ENCODE data around the gene USP31.
A peak's percentile ranks its signal among the peaks of the same experiment; 100 is the strongest.

Gene USP31, protein sequence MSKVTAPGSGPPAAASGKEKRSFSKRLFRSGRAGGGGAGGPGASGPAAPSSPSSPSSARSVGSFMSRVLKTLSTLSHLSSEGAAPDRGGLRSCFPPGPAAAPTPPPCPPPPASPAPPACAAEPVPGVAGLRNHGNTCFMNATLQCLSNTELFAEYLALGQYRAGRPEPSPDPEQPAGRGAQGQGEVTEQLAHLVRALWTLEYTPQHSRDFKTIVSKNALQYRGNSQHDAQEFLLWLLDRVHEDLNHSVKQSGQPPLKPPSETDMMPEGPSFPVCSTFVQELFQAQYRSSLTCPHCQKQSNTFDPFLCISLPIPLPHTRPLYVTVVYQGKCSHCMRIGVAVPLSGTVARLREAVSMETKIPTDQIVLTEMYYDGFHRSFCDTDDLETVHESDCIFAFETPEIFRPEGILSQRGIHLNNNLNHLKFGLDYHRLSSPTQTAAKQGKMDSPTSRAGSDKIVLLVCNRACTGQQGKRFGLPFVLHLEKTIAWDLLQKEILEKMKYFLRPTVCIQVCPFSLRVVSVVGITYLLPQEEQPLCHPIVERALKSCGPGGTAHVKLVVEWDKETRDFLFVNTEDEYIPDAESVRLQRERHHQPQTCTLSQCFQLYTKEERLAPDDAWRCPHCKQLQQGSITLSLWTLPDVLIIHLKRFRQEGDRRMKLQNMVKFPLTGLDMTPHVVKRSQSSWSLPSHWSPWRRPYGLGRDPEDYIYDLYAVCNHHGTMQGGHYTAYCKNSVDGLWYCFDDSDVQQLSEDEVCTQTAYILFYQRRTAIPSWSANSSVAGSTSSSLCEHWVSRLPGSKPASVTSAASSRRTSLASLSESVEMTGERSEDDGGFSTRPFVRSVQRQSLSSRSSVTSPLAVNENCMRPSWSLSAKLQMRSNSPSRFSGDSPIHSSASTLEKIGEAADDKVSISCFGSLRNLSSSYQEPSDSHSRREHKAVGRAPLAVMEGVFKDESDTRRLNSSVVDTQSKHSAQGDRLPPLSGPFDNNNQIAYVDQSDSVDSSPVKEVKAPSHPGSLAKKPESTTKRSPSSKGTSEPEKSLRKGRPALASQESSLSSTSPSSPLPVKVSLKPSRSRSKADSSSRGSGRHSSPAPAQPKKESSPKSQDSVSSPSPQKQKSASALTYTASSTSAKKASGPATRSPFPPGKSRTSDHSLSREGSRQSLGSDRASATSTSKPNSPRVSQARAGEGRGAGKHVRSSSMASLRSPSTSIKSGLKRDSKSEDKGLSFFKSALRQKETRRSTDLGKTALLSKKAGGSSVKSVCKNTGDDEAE (N-terminal part only)

DNA sequence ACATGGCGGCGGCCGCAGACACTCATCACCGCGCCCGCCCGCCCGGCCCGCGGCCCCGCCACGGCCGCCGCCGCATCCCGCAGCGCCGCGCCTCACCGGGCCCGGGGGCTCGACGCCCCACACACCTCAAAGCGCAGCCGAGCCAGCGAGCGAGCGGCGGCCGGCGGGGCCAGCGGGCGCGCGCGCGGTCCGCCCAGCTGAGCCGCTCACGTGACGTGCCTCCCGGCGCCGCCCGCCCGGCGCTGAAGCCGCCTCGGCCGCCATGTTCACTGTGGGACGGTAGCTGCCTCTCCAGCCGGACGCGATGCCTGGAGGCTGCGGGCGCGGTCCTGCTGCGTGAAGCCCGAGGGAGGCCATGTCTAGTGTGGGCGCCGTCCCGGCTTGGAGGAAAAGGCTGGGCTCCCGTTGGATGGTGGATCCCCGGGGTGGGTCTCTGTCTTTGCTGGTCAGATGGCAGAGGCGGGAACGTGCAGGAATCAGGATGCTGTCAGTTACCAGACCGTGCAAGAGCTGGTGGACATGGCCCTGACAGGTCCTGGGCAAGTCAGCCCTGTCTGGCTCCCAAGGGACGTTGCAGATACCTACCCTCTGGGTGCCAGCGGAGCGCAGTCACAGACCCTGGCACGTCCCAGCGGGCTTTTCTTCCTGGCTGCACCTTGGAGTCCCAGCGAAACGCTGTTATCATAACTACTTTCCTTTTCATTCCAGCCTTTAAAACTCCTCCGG, at the start of gene USP31:
Gene USP31, minus strand, starts transcription at position 186 of the 726 bp plus-strand sequence. Its CDS starts 182 bp downstream, at position 4.
- DNase-seq = peak; percentile 97

DNA sequence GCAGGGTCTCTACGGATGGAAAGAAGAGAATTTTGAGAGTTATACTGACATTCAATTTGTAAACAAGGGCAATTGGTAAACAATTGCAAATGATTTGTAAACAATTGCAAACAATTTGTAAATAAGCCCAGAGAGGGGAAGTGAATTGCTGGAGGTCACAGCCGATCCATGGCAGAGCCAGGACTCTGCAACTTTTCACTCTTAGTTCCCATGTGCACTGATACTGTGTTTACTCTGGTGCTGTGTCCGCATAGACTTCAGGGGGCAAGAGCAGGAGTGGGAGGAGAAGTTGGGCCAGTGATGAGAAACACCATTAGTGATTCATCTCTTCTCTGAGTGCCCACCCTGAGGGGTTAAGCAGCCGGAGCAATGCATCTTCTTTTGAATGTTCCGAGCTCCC, 47.3 kb upstream of the USP31 start:
- no peak for DNase-seq

DNA sequence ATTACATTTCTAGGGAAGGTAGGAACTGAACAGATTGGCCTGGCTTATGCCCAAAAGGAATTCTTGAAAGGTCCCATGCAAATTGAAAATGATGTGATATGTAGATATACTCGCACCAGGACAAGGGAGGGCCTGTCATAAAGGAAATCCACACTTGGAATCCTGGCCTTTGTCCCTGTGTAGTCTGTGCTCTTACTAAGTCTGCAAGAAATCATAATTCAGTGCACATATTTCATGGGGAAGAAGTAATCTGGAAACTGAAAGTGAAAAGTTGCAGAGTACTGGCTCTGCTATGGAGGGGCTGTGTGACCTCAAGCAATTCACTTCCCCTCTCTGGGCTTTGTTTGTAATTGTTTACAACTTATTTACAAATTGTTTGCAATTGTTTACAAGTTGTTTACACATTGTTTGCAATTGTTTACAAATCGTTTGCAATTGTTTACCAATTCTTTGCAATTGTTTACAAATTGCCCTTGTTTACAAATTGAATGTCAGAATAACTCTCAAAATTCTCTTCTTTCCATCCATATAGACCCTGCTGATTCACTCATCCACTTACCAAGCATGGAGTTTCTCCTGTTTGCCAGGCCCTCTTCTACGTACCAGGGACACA, 46.2 kb upstream of the USP31 start:
- DNase-seq = no peak

DNA sequence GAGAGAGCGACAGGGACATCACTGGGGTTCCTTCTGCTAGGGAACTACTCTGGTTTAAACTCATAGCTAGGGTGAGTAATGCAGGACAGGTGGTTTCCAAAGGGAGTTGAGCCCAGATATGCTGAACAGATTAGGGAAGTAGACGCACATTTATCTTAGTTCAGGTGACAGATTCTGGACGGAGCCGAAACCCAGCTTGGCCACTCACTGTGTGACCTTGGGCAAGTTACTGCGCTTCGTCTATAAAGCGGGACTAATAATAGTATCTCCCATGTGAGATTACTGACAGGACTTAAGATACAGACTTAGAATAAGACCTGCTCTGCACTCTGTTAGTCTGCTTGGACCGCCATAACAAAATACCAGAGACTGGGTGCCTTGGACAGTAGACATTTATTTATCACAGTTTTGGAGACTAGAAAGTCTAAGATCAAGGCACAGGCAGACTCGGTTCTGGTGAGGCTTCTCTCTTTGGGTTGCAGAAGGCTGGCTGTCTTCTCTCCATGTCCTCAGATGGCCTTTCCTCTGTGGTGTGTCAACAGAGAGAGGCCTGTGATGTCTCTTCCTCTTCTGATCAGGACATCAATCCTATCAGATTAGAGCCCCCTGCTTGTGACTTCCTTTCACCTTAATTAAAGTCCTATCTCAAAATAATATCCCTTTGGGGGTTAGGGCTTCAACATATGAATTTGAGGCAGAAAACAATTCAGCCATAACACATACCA, 45.4 kb upstream of the USP31 start:
- DNase-seq = no peak

DNA sequence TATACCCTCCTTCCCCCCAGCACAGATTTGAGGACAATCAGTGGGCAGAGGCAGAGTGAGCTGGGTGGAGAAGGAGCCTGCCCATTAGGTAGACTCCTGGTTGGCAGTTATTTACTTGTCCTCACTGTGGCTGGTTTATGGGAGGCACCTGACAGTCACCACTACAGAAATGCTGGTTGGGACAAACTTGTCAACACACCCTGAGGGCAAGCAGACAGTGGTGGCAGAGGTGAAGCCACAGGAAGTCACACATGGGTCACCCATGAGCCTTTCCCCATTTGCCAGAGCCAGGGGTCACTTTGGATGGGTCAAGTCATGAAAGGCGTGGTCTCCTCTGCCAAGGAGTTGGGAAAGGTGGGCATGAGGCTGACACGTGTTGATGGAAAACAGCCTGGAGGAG, 39.7 kb upstream of the USP31 start:
- no peak for DNase-seq

DNA sequence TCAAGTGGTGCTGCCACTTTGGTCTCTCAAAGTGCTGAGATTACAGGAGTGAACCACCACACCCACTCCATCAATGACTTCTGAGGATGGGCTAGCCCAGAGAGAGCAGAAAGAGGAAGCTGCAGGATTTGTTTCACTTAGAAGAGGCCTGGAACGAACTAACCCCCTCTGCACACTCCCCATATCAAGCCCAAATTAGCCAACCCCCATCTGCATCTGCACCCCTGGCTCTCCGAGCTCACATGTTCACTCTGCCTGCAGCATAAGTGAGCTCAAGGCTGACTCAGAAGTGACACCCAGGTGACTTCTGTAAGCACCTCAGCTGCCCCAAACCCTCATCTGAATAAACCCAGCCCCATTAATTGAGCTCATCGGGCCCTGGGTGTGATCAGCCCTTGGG, 38.1 kb upstream of the USP31 start:
- DNase-seq = no peak

DNA sequence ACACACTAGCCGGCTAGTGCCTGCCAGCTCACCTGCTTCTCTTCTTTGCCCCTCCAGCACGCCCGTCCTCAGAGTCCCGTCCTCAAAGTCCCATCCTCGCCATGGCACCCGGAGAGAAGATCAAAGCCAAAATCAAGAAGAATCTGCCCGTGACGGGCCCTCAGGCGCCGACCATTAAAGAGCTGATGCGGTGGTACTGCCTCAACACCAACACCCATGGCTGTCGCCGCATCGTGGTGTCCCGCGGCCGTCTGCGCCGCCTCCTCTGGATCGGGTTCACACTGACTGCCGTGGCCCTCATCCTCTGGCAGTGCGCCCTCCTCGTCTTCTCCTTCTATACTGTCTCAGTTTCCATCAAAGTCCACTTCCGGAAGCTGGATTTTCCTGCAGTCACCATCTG, 36.9 kb upstream of the USP31 start:
- DNase-seq = no peak

DNA sequence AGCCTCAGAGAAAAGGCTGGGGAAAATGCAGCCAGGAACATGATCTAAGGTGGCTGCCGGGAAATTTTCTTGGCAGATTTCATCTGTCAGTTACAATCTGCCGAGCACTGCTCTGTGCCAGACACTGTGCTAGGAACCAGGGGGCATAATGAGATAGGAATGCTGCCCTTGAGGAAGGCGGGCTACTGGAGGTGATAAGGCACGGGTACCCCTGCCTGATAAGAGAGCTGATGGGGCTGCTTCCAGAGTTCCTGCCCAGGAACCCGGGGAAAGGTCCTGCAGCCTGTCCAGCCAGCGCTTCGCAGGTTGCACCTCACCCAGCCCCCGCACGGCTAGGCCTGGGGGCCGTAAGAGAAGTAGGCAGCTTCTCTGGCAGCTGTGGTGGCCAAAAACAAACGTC, 36.4 kb upstream of the USP31 start:
- no peak for DNase-seq

DNA sequence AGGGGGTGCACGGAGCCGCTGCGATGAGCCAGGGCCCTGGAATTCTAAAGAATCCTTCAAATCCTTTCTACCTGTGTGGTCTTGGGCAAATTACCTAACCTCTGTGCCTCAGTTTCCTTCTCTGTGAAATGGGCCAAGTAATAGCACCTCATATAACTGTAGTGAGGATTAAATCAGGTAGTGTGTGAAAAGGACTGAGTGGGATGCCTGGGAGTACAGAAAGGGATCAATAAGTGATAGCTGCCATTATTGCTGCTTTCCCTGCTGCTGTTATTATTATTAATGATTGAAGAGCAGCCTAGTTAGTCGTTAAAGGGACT, 34.3 kb upstream of the USP31 start:
- no peak for DNase-seq

DNA sequence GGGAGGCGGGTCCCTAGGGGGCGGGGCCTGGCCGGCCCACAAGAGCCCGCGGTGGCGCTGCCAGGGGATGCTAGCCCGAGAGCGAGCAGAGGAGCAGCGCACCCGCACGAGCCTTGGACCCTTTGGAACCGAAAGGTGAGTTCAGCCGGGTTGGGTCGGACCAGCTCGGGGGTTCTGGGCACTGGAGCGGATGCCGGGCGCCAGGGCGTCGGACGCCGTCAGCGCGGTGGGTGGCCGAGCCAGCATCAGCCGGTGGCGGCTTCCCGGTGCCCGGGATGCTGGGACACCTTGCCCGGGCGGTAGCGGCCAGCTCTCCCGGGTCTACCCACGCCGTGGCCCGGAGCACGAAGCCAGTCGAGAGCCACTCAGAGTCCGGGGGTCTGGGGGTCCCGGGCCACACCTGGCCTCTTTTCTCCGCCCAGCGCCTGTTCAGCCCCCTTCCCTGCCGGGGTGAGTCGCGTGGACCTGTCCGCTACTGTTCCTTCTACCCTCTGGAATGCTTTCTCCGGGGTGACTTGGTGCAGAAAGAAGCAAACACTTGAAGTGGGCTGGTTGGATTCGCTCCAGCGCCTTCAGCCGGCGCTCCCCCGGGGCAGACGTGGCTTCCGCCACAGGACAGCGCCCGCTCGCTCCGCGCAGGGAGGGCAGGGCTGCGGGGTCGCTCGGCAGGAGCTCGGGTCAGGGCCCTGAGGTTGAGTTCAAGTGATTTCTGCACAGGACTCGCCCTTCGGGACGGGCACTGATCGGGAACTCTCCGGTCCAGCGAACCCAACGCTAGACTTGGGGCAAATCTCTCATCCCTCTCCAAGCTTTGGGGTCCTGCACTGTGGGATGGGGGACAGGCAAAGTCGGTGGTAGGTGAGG, 33.7 kb upstream of the USP31 start, which contains the start of gene SCNN1G:
Gene SCNN1G, plus strand, starts transcription at position 67 of the 864 bp plus-strand sequence. CDS start 3,527 bp downstream, outside the sequence.
- DNase-seq = peak; percentile 25

DNA sequence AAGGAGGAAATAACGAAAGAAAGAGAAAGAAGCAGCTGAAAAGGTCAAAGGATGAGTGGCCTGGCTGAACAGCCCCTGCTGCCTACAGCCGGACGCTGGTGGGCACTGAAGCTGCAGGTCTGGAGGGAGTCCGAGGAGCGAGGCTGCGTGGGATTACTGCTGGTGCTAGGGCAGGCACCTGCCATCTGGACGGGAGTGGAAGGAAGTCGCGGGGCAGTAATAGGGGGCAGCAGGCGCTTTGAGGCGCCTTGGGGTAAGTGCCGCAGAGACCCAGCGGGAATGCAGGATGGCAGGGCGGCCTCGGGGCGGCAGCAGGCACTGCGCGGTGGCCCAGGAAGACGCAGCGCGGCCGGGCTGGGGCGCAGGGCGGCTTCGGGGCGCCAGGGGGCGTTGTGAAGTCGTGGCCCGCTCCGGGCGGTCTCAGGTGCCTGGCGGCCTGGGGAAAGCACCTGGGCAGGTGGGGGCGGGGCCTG, 33.0 kb upstream of the USP31 start:
- DNase-seq = peak; percentile 59

DNA sequence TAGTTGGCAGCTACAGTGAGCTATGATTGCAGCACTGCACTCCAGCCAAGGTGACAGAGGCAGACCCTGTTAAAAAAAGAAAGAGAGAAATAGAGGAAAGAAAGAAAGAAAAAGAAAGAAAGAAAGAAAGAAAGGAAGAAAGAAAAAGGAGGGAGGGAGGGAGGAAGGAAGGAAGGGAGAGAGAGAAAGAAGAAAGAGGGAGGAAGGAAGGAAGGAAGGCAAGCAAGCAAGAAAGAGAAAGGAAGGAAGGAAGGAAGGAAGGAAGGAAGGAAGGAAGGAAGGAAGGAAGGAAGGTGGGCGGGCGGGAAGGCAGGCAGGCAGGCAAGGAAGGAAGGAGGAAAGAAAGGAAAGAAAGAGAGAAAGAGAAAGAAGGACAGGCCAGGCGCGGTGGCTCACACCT, 32.3 kb upstream of the USP31 start:
- DNase-seq = no peak

DNA sequence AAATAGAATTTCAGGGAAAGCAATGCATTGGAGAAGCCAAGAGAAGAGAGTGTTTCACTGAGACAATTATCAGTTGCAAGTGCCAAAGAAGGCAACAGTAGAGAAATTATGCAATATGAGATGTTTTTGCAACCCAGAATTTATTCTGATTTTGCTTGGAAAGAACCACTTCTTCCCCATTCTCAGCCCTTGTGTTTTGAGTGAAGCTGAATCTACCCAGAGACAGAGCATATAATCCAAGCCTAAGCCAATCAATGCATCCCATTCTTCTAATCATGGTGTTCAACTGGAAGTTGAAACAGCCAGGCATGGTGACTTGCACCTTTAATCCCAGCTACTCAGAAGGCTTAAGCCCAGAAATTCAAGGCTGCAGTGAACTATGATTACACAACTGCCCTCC, 26.4 kb upstream of the USP31 start:
- no peak for DNase-seq

DNA sequence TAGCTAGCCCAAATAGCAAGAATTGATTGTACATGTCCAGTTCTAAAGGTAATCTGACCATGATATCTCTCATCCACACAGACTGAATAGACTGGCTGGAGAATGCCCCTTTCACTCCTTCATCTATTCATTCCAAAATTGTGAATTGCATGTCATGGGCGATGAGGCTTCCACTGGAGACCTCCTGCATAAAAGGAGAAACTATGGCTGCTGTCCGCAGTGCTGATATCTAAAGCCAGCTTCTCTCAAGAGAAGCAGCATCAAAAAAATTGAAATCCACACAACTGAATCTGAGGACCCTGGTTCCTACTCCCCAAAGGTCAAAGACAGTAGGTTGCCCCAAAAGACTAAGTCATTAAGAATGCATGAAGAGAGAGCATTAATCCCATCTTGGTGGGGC, 25.4 kb upstream of the USP31 start:
- DNase-seq = no peak

DNA sequence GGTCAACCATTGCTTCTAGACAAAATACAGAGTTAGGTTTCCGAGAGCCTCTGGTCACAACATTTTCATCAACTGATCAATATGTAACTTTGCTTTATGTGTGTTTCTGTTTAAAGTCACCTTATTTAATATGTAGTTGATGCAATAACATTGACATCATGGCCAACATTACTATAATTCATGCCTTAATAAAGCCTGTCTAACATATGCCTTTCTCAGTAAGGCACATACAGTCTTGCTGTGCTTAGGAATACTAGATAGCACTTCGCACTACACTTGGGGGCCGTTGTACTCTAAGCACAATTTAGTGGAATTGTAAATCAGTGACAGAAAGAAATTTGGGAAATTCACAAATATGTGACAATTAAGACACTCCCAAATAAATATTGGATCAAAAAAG, 23.7 kb upstream of the USP31 start:
- DNase-seq = no peak

DNA sequence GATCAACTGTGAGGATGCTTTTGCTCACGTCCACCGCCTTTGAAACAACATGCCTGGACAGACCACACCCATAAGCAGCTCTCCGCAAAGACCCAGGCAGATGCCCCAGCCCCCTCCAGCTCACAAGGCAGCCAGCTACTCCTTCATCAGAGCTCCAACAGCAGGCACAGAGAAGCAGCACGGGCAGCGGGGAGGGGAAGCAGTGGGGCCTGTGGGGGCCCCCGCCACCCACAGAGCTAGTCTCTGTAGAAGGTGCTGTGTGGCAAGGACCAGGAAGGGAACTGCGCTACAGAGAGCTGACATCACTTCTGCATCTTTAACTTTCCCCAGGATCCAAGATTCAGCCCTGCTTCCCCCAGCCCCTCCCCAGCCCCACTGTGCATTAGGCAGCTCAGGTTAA, 23.3 kb upstream of the USP31 start:
- no peak for DNase-seq

DNA sequence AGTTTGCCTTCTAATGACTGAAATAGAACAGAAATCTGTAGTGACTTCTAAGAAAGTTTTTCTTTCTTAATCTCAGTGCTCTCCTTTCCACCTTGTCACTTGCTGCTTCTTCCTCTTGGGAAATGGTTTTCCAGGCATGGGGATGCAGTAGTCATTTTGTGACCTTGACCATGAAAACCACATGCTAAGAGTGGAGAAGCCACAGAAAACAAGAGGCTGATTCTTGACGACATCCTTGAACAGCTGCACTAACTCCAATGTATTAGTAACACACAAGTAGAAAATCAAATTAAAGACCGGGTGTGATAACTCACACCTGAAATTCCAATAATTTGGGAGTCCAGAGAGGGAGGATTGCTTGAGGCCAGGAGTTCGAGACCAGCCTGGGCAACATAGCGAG, 15.5 kb upstream of the USP31 start:
- no peak for DNase-seq

DNA sequence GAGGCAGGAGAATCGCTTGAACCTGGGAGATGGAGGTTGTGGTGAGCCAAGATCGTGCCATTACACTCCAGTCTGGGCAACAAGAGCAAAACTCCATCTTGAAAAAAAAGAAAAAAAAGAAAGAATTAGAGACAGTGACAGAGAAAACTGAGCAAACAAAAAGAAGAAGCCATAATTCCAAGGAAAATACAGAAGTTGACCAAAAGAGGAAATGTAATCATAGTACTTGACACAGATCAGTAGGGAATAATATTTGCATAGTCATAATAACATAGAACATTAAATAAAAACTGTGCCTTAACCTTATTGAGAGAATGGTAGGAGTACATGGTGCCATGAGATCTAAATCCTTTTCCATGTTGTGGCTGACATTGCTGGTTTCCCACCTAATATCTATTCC, 14.7 kb upstream of the USP31 start:
- no peak for DNase-seq

DNA sequence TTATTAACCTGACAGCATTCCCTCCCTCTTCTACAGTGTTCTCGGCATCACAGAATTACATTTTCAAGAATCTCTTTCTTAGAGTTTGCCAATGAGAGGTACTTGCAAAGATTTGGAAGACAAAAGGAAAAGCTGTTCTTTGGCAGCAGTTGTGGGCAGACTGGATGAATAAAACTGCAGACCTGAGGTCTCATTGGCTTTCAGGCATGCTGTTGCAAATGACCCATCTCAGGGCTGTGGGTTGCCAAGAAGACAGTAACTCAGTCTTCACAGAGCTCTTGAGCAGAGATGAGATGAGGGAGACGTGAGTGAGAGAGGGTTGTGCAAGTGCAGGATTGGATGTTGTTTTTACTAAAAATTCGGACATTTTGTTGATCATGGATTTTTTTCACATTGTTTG, 11.3 kb upstream of the USP31 start:
- DNase-seq = no peak

DNA sequence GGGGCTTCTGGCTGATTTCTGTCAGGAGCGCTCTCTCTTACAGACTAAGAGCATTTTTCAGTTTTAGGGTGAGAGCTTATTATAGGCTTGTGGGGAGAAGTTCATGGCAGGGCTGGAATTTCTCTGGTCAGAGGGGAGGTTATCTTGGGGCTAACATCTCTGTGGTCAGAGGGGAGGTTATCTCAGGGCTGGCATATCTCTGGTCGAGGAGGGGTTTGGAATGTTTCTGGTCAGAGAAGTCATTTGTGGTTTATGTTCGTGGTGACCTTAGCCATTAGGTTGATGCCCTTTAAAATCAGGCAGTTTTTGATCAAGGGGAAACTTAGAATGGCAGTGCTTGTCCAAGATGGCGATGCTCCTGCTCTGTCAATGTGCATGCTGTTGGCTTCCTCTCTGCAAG, 10.8 kb upstream of the USP31 start:
- DNase-seq = no peak
